DMS 273 (cell line): ENCODE data around the gene NXN.
"Not testable (repeated sequence)": the region's sequence is repeated elsewhere in the genome, so short reads cannot be mapped to it uniquely, and the experiment has no call there.

Experiments
- DNase-seq: peaks from one replicate; lab custom pipeline; 2025; ENCODE audit not compliant: unreplicated experiment; lab: John Stamatoyannopoulos, UW

Gene NXN

GRCh38 chr17:867238-867637 lies 112.3 kb downstream of the NXN start:
- not testable (repeated sequence) for DNase-seq

- DNase-seq: no peak
These were observed 112.9 kb downstream of the NXN start for GRCh38 chr17:866568-867103.

- no peak for DNase-seq
These were observed 115.3 kb downstream of the NXN start for GRCh38 chr17:864315-864714.

- no peak for DNase-seq
These were observed 115.7 kb downstream of the NXN start for GRCh38 chr17:863880-864279.

- no peak for DNase-seq
These were observed 117.0 kb downstream of the NXN start for GRCh38 chr17:862582-862981.

GRCh38 chr17:861364-861763 lies 118.2 kb downstream of the NXN start:
- no peak for DNase-seq

GRCh38 chr17:860805-861204 lies 118.8 kb downstream of the NXN start:
- no peak for DNase-seq

- no peak for DNase-seq
These were observed 119.8 kb downstream of the NXN start for GRCh38 chr17:859824-860195.

- no peak for DNase-seq
These were observed 120.3 kb downstream of the NXN start for GRCh38 chr17:859061-859823.

- DNase-seq: no peak
These were observed 123.4 kb downstream of the NXN start for GRCh38 chr17:856149-856548.

- DNase-seq: no peak
These were observed 124.0 kb downstream of the NXN start for GRCh38 chr17:855569-855968.

GRCh38 chr17:852850-853249 lies 126.7 kb downstream of the NXN start:
- not testable (repeated sequence) for DNase-seq

GRCh38 chr17:852349-852748 lies 127.2 kb downstream of the NXN start:
- no peak for DNase-seq

GRCh38 chr17:851924-852323 lies 127.7 kb downstream of the NXN start:
- no peak for DNase-seq

- DNase-seq: peak; percentile 57
These were observed 128.5 kb downstream of the NXN start for GRCh38 chr17:850851-851763.

GRCh38 chr17:850086-850850 lies 129.3 kb downstream of the NXN start:
- no peak for DNase-seq

GRCh38 chr17:848402-848801 lies 131.2 kb downstream of the NXN start:
- no peak for DNase-seq

GRCh38 chr17:846901-847843 lies 132.4 kb downstream of the NXN start:
- DNase-seq: no peak

GRCh38 chr17:841313-841712 lies 138.3 kb downstream of the NXN start:
- DNase-seq: no peak

GRCh38 chr17:838486-838885 lies 141.1 kb downstream of the NXN start:
- no peak for DNase-seq
